IPS-18c (cell line): ENCODE data around the gene PDE7B.
"Not testable (repeated sequence)": the region's sequence is repeated elsewhere in the genome, so short reads cannot be mapped to it uniquely, and the experiment has no call there.

ENCODE experiments used
- H3K4me3 ChIP-seq: 2 replicates; pipeline ENCODE4 v1.7.0; 2013; ENCODE audit warnings: low read depth, mild to moderate bottlenecking, low read length, moderate library complexity; ENCODE audit not compliant: insufficient read depth
- H3K9me3 ChIP-seq: one replicate; pipeline ENCODE4 v1.6.1; 2013; ENCODE audit warnings: mild to moderate bottlenecking, low read length, moderate library complexity; ENCODE audit not compliant: control insufficient read depth, insufficient read depth

PDE7B gene

GRCh38 chr6:136114661-136115060 lies 263.2 kb downstream of the PDE7B start:
- Histone ChIP-seq H3K4me3 (no peak overlapping the region), H3K9me3 (no peaks in the 10 kb centered on the region)

- Histone ChIP-seq H3K9me3 (no peaks in the 10 kb centered on the region), H3K4me3 (no peak overlapping the region)
These were observed 264.4 kb downstream of the PDE7B start for GRCh38 chr6:136115941-136116340.

GRCh38 chr6:136117081-136117480 lies 265.6 kb downstream of the PDE7B start:
- no peak overlapping the region for H3K4me3 ChIP-seq
- H3K9me3 ChIP-seq = no peaks in the 10 kb centered on the region

GRCh38 chr6:136118787-136119186 lies 267.3 kb downstream of the PDE7B start:
- H3K9me3 ChIP-seq = no peaks in the 10 kb centered on the region

GRCh38 chr6:136123468-136123867 lies 272.0 kb downstream of the PDE7B start:
- H3K4me3 ChIP-seq = no peak overlapping the region

More at GRCh38 chr6:136118787-136119186, 267.3 kb downstream of the PDE7B start:
- no peak overlapping the region for H3K4me3 ChIP-seq

GRCh38 chr6:136125585-136125984 lies 274.1 kb downstream of the PDE7B start:
- no peaks in the 10 kb centered on the region for H3K9me3 ChIP-seq
- no peak overlapping the region for H3K4me3 ChIP-seq

More at GRCh38 chr6:136123468-136123867, 272.0 kb downstream of the PDE7B start:
- H3K9me3 ChIP-seq = no peaks in the 10 kb centered on the region

GRCh38 chr6:136127873-136128272 lies 276.4 kb downstream of the PDE7B start:
- Histone ChIP-seq H3K4me3 (no peak overlapping the region), H3K9me3 (no peaks in the 10 kb centered on the region)

- Histone ChIP-seq H3K4me3 (no peak overlapping the region), H3K9me3 (no peaks in the 10 kb centered on the region)
These were observed 277.9 kb downstream of the PDE7B start for GRCh38 chr6:136129365-136129764.

- H3K9me3 ChIP-seq = no peaks in the 10 kb centered on the region
These were observed 282.8 kb downstream of the PDE7B start for GRCh38 chr6:136134268-136134667.

GRCh38 chr6:136134751-136135150 lies 283.2 kb downstream of the PDE7B start:
- no peaks in the 10 kb centered on the region for H3K9me3 ChIP-seq
- H3K4me3 ChIP-seq = no peak overlapping the region

More at GRCh38 chr6:136134268-136134667, 282.8 kb downstream of the PDE7B start:
- no peak overlapping the region for H3K4me3 ChIP-seq

- no peak overlapping the region for H3K4me3 ChIP-seq
- H3K9me3 ChIP-seq = no peaks in the 10 kb centered on the region
These were observed 284.8 kb downstream of the PDE7B start for GRCh38 chr6:136136274-136136673.

GRCh38 chr6:136137008-136137692 lies 285.6 kb downstream of the PDE7B start:
- Histone ChIP-seq H3K4me3 (no peak overlapping the region), H3K9me3 (no peaks in the 10 kb centered on the region)

- Histone ChIP-seq H3K4me3 (no peak overlapping the region), H3K9me3 (no peaks in the 10 kb centered on the region)
These were observed 286.4 kb downstream of the PDE7B start for GRCh38 chr6:136137739-136138402.

- H3K4me3 ChIP-seq, H3K9me3 ChIP-seq: not testable (repeated sequence)
These were observed 287.6 kb downstream of the PDE7B start for GRCh38 chr6:136139111-136139510.

- Histone ChIP-seq H3K4me3 (no peak overlapping the region), H3K9me3 (no peaks in the 10 kb centered on the region)
These were observed 292.9 kb downstream of the PDE7B start for GRCh38 chr6:136144251-136145023.

GRCh38 chr6:136146130-136146529 lies 294.6 kb downstream of the PDE7B start:
- no peaks in the 10 kb centered on the region for H3K9me3 ChIP-seq
- no peak overlapping the region for H3K4me3 ChIP-seq

GRCh38 chr6:136147342-136147741 lies 295.8 kb downstream of the PDE7B start:
- H3K4me3 ChIP-seq = no peak overlapping the region
- no peaks in the 10 kb centered on the region for H3K9me3 ChIP-seq

- no peak overlapping the region for H3K4me3 ChIP-seq
- H3K9me3 ChIP-seq = no peaks in the 10 kb centered on the region
These were observed 296.6 kb downstream of the PDE7B start for GRCh38 chr6:136148051-136148450.
